HepG2 (cell line): Measurements from ENCODE around the gene STARD10. TPM values are rescaled to one million over a fixed set of nuclear protein-coding genes. Genes with fewer than 3 reads are reported as not detected.
A peak's percentile ranks its signal among the peaks of the same experiment; 100 is the strongest.

ENCODE experiments used
- ATAC-seq: fragments of 200-7000 bp; cut with Tn5 transposase; 3 replicates; pipeline ENCODE4 v1.9.1; 2020; ENCODE audit warnings: mild to moderate bottlenecking, moderate library complexity
- BruUV-seq: library from RNA; stranded (reverse); fragments of 400-500 nt; replicated peaks from 2 replicates; lab custom pipeline; 2021; lab: Mats Ljungman, UMichigan
- CTCF ChIA-PET: fragments of 300-600 bp; formaldehyde crosslinking; extraction: SDS; loops from one replicate; lab custom pipeline; 2021; ENCODE audit warnings: low total read pairs, inconsistent platforms, low intra/inter-chr PET ratio; lab: Yijun Ruan, JAX
- POLR2A ChIA-PET: fragments of 350-600 bp; sonication (Branson Sonifier 250); formaldehyde crosslinking; loops from one replicate; lab custom pipeline; 2020; ENCODE audit warnings: antibody characterized with exemption, inconsistent platforms; lab: Yijun Ruan, JAX
- DNase-seq: peaks from one replicate; pipeline ENCODE4 v3.0.0-alpha.2; 2015; ENCODE audit warnings: low spot score
- FAIRE-seq: peaks from 3 replicates; lab custom pipeline; 2011; peaks lifted over from hg19 to GRCh38; lab: Jason Lieb, UNC
- H2AFZ ChIP-seq: one replicate; pipeline ENCODE4 v1.6.1; 2011; ENCODE audit warnings: low read length, inconsistent platforms
- H3K27ac ChIP-seq: fragments of 300-600 bp; 3 replicates; pipeline ENCODE4 v1.8.0; 2011; ENCODE audit warnings: mixed run types, mild to moderate bottlenecking, mixed read lengths, low read length, inconsistent platforms; ENCODE audit not compliant: insufficient read depth; ENCODE audit errors: extremely low read length
- H3K27me3 ChIP-seq, 2 experiments: fragments of 200-600 bp in 1 of 2; 2 replicates in 1 of 2; 3 replicates in 1 of 2; pipeline versions ENCODE4 v1.6.0 to v1.8.0; 2011; ENCODE audit warnings: low read length in 2 of 2, mild to moderate bottlenecking in 2 of 2, moderate library complexity in 2 of 2, inconsistent platforms in 1 of 2; ENCODE audit not compliant: insufficient read depth in 2 of 2, control insufficient read depth in 1 of 2
- H3K36me3 ChIP-seq, 2 experiments: fragments of 200-600 bp in 1 of 2; replicated peaks in 1 of 2; 2 replicates in 1 of 2; 3 replicates in 1 of 2; pipeline versions ENCODE4 v1.5.1 to v1.8.0; 2011; ENCODE audit warnings: low read length in 2 of 2, inconsistent platforms in 1 of 2; ENCODE audit not compliant: insufficient read depth in 2 of 2, control insufficient read depth in 1 of 2
- H3K4me1 ChIP-seq: 2 replicates; pipeline ENCODE4 v1.5.1; 2012; ENCODE audit warnings: low read length, inconsistent platforms; ENCODE audit not compliant: insufficient read depth
- H3K4me2 ChIP-seq: 2 replicates; pipeline ENCODE4 v1.6.0; 2011; ENCODE audit warnings: low read depth, low read length, inconsistent platforms
- H3K4me3 ChIP-seq, 3 experiments: fragments of 200-600 bp in 1 of 3; sonication (generic), shearing (Covaris generic) in 1 of 3; replicated peaks in 1 of 3; 2 replicates each; pipeline ENCODE4 v1.5.1; 2011 to 2016; ENCODE audit warnings: low read length in 3 of 3, inconsistent platforms in 2 of 3, low read depth in 2 of 3, mild to moderate bottlenecking in 2 of 3, control low read depth in 1 of 3, mixed read lengths in 1 of 3; ENCODE audit not compliant: insufficient read depth in 1 of 3
- H3K79me2 ChIP-seq: one replicate; pipeline ENCODE4 v1.6.1; 2011; ENCODE audit warnings: low read length, inconsistent platforms; ENCODE audit not compliant: insufficient read depth
- H3K9ac ChIP-seq: 2 replicates; pipeline ENCODE4 v1.6.0; 2011; ENCODE audit warnings: mild to moderate bottlenecking, low read depth, low read length, inconsistent platforms; ENCODE audit not compliant: insufficient read depth
- H3K9me3 ChIP-seq: 2 replicates; pipeline ENCODE4 v1.5.1; 2012; ENCODE audit warnings: mild to moderate bottlenecking, low read length
- H4K20me1 ChIP-seq: 2 replicates; pipeline ENCODE4 v1.6.0; 2011; ENCODE audit warnings: inconsistent platforms, mild to moderate bottlenecking, low read length, moderate library complexity; ENCODE audit not compliant: insufficient read depth
- RBFOX2 ChIP-seq: fragments of 200-400 bp; formaldehyde crosslinking; IDR thresholded peaks from 2 replicates; pipeline ENCODE4 v1.6.1; 2017; ENCODE audit warnings: low read depth, mild to moderate bottlenecking, low read length
- RBM22 ChIP-seq: fragments of 200-400 bp; formaldehyde crosslinking; optimal IDR thresholded peaks from 2 replicates; pipeline ENCODE3; 2017; ENCODE audit warnings: mild to moderate bottlenecking, low read length, moderate library complexity
- ZBTB33 ChIP-seq: sonication (generic); formaldehyde crosslinking; IDR thresholded peaks from 2 replicates; pipeline ENCODE4 v1.4.0; 2020; ENCODE audit warnings: missing genetic modification reagents
- ZNF142 ChIP-seq: sonication (generic); formaldehyde crosslinking; IDR thresholded peaks from 2 replicates; pipeline ENCODE4 v1.4.0; 2020; ENCODE audit warnings: missing genetic modification reagents
- WGBS: methylation state at CpG from one replicate; pipeline ENCODE4 v1.1.6; 2017; ENCODE audit warnings: low lambda C conversion rate; 5-methylcytosine and 5-hydroxymethylcytosine counted together
- in situ Hi-C: cut with HindIII; loops from 2 replicates; pipeline ENCODE4 v1.10.0; 2017; ENCODE audit warnings: low pct_unique_long_range_greater_than_20kb; ENCODE audit not compliant: extremely low pct_ligation_motif_present
- intact Hi-C: fragments of 100-400 bp; cut with micrococcal nuclease; formaldehyde crosslinking; loops from one replicate; pipeline ENCODE4 v1.10.0; 2022; ENCODE audit not compliant: unreplicated experiment
- polyA plus RNA-seq, 8 experiments: library from polyadenylated mRNA; depleted of rRNA in 3 of 8; stranded (reverse) in 7 of 8; unstranded in 1 of 8; fragments of >200 nt; fragmentation: Illumina TruSeq in 4 of 8; extraction: Trizol in 4 of 8; gene quantifications; 2 replicates each; pipeline versions ENCODE4 v1.2.1 to v1.2.3, GENCODE V29; 2011 to 2016; ENCODE audit warnings: low read depth in 4 of 8, missing spikeins in 1 of 8, mixed read lengths in 1 of 8; ENCODE audit not compliant: insufficient read depth in 1 of 8
- total RNA-seq, 5 experiments: library from RNA; depleted of rRNA; stranded (reverse); fragments of >200 nt; fragmentation: Illumina TruSeq; extraction: Trizol; gene quantifications; 2 replicates each; pipeline ENCODE4 v1.2.3, GENCODE V29; 2016; ENCODE audit warnings: low read depth in 1 of 5

The STARD10 gene
- total and polyA plus RNA-seq, 2 of the 13 experiments (the other 11 are each of a cell fraction or from before 2014, with no cell fraction given): 260 to 341 TPM

- no peak for TF ChIP-seq ZNF142
- peak; percentile 69 for TF ChIP-seq RBFOX2
- TF ChIP-seq, all 625 proteins: peak for 4
These were observed 39.2 kb downstream of the STARD10 start (continued) for GRCh38 chr11:72754544-72755155.

- H2AFZ ChIP-seq: no peak overlapping the region
- CTCF ChIA-PET: interaction anchor here (1.6 kb wide), 1 partner anchor 39 kb away, joined by 10 read pairs; the partner anchor contains the start of gene STARD10
- peaks cover 23 to 48% of the 10 kb centered on the region in 2 experiments for H3K36me3 ChIP-seq
- no peak for DNase-seq
- H3K9ac ChIP-seq: no peak overlapping the region
- POLR2A ChIA-PET: no interaction called here
- no peak overlapping the region for H3K4me3 ChIP-seq
- ATAC-seq: no peak
- H3K27ac ChIP-seq: peak overlapping the region; percentile 83
- in situ Hi-C loops (loop anchor here (5.0 kb wide), 1 partner anchor 38 kb away; the partner anchor contains the start of gene STARD10), intact Hi-C loops (no loop called here)
- no peak for FAIRE-seq
- TF ChIP-seq RBM22 (peak; percentile 70), ZBTB33 (CRISPR knock-in tag) (no peak)
- BruUV-seq: no TSS peak
- 95% methylated on average over 8 of the region's 8 CpGs for WGBS
- H3K4me1 ChIP-seq: peaks cover 38% of the 10 kb centered on the region
- H3K9me3 ChIP-seq: no peaks in the 10 kb centered on the region
- peaks cover 27% of the 10 kb centered on the region for H3K79me2 ChIP-seq
- 0 out of 2 replicates have a peak, but pooled peaks cover 5% of the 10 kb centered on the region for H4K20me1 ChIP-seq
- H3K4me2 ChIP-seq: no peak overlapping the region
- H3K27me3 ChIP-seq: no peaks in the 10 kb centered on the region; a peak in 1 of 5 replicates
These were observed 39.7 kb downstream of the STARD10 start for GRCh38 chr11:72754149-72754543.
